B cell (primary cell): ENCODE results near the gene HDGFL2. TPM values are rescaled to one million over a fixed set of nuclear protein-coding genes. Genes with fewer than 3 reads are reported as not detected.

Experiments
- ATAC-seq: fragments of 200-7000 bp; cut with Tn5 transposase; one replicate; pipeline ENCODE4 v1.10.0; 2021; ENCODE audit warnings: low read depth, mild to moderate bottlenecking, moderate number of reproducible peaks, moderate library complexity
- CTCF ChIA-PET: fragments of 350-600 bp; sonication (Branson Sonifier 250); formaldehyde crosslinking; loops from one replicate; lab custom pipeline; 2021; ENCODE audit warnings: antibody characterized with exemption, inconsistent platforms; lab: Charles Lee
- POLR2A ChIA-PET: fragments of 350-600 bp; sonication (Branson Sonifier 250); formaldehyde crosslinking; loops from one replicate; lab custom pipeline; 2021; ENCODE audit warnings: antibody characterized with exemption; lab: Charles Lee
- DNase-seq: peaks from one replicate; pipeline ENCODE4 v3.0.0; 2013
- H2AFZ ChIP-seq: 2 replicates; pipeline ENCODE4 v1.6.1; 2012; ENCODE audit warnings: mild to moderate bottlenecking, low read depth, low read length; ENCODE audit not compliant: insufficient read depth, poor library complexity, severe bottlenecking
- H3K27ac ChIP-seq, 2 donors: 1 replicate in 1 of 2; 2 replicates in 1 of 2; pipeline ENCODE4 v1.5.1; 2012 to 2013; ENCODE audit warnings: low read length in 2 of 2, mild to moderate bottlenecking in 2 of 2, moderate library complexity in 1 of 2
- H3K27me3 ChIP-seq, 4 experiments: fragments of 200-600 bp in 1 of 4; sonication (generic) in 1 of 4; replicated peaks in 1 of 4; 1 replicate in 2 of 4; 2 replicates in 2 of 4; pipeline versions ENCODE4 v1.6.1 to v1.7.0; 2013 to 2016; ENCODE audit warnings: low read length in 3 of 4, mild to moderate bottlenecking in 2 of 4, mixed read lengths in 1 of 4, moderate library complexity in 1 of 4; ENCODE audit not compliant: insufficient read depth in 4 of 4, control insufficient read depth in 3 of 4; ENCODE audit errors: control extremely low read depth in 1 of 4
- H3K36me3 ChIP-seq, 2 experiments: replicated peaks in 1 of 2; 1 replicate in 1 of 2; 2 replicates in 1 of 2; pipeline versions ENCODE4 v1.6.1 to v1.7.1; 2013; ENCODE audit warnings: low read length in 1 of 2; ENCODE audit not compliant: insufficient read depth in 2 of 2, control insufficient read depth in 1 of 2; ENCODE audit errors: control extremely low read depth in 1 of 2, extremely low read depth in 1 of 2
- H3K4me1 ChIP-seq, 2 donors: fragments of 200-600 bp in 1 of 2; sonication (generic) in 1 of 2; 1 replicate in 1 of 2; 2 replicates in 1 of 2; pipeline versions ENCODE4 v1.5.1 to v1.6.1; 2013 to 2017; ENCODE audit warnings: low read length in 2 of 2; ENCODE audit not compliant: control insufficient read depth in 2 of 2, insufficient read depth in 2 of 2
- H3K4me2 ChIP-seq: replicated peaks from 2 replicates; pipeline ENCODE3; 2012; ENCODE audit warnings: mild to moderate bottlenecking, low read depth, low read length; ENCODE audit not compliant: poor library complexity, severe bottlenecking
- H3K4me3 ChIP-seq, 5 experiments: fragments of 200-600 bp in 1 of 5; sonication (generic) in 1 of 5; 1 replicate in 3 of 5; 2 replicates in 2 of 5; pipeline versions ENCODE4 v1.5.1 to v1.7.0; 2011 to 2016; ENCODE audit warnings: low read length in 4 of 5, mild to moderate bottlenecking in 4 of 5, low read depth in 2 of 5, control low read depth in 1 of 5, moderate library complexity in 1 of 5; ENCODE audit not compliant: insufficient read depth in 1 of 5; ENCODE audit errors: control extremely low read depth in 1 of 5, extremely low read depth in 1 of 5
- H3K79me2 ChIP-seq: fragments of 200-600 bp; sonication (generic); one replicate; pipeline ENCODE4 v1.6.0; 2016; ENCODE audit warnings: low read length; ENCODE audit not compliant: control insufficient read depth, insufficient read depth
- H3K9ac ChIP-seq: fragments of 200-600 bp; sonication (generic); 2 replicates; pipeline ENCODE4 v1.6.1; 2017; ENCODE audit warnings: mild to moderate bottlenecking, low read length, moderate library complexity
- H3K9me3 ChIP-seq, 3 donors: one replicate each; pipeline versions ENCODE4 v1.6.1 to v1.7.1; 2013; ENCODE audit warnings: low read length in 2 of 3; ENCODE audit not compliant: control insufficient read depth in 2 of 3, insufficient read depth in 1 of 3; ENCODE audit errors: control extremely low read depth in 1 of 3
- H4K20me1 ChIP-seq: 2 replicates; pipeline ENCODE4 v1.6.0; 2012; ENCODE audit warnings: mild to moderate bottlenecking, low read length; ENCODE audit not compliant: insufficient read depth, control insufficient read depth, poor library complexity, severe bottlenecking
- H3K27ac Mint-ChIP-seq: one replicate; pipeline ENCODE4 v1.8.0; 2021; ENCODE audit warnings: mixed read lengths
- H3K27me3 Mint-ChIP-seq: one replicate; pipeline ENCODE4 v1.8.0; 2021; ENCODE audit warnings: mixed read lengths
- H3K4me1 Mint-ChIP-seq: one replicate; pipeline ENCODE4 v1.8.0; 2021; ENCODE audit warnings: mixed read lengths
- H3K4me3 Mint-ChIP-seq: one replicate; pipeline ENCODE4 v1.8.0; 2021; ENCODE audit warnings: mixed read lengths
- H3K9me3 Mint-ChIP-seq: one replicate; pipeline ENCODE4 v1.8.0; 2022; ENCODE audit warnings: mixed read lengths; ENCODE audit not compliant: insufficient read depth
- EZH2 ChIP-seq: IDR thresholded peaks from 2 replicates; pipeline ENCODE4 v1.6.1; 2012; ENCODE audit warnings: borderline replicate concordance, low read depth, mild to moderate bottlenecking, moderate library complexity, low read length; ENCODE audit not compliant: insufficient read depth, poor library complexity, severe bottlenecking
- WGBS: methylation state at CpG from one replicate; pipeline ENCODE4 v1.1.5; 2013; ENCODE audit warnings: missing lambda C conversion rate; ENCODE audit not compliant: insufficient coverage; 5-methylcytosine and 5-hydroxymethylcytosine counted together
- intact Hi-C: fragments of 100-400 bp; cut with micrococcal nuclease; formaldehyde crosslinking; loops from one replicate; pipeline ENCODE4 v1.10.0; 2022
- polyA plus RNA-seq: library from polyadenylated mRNA; depleted of rRNA; stranded (reverse); fragments of >200 nt; gene quantifications from 2 replicates; pipeline ENCODE4 v1.2.3, GENCODE V29; 2012
- total RNA-seq, 2 donors: library from RNA; stranded (reverse); fragments of 120-200 nt in 1 of 2; gene quantifications; 1 replicate in 1 of 2; 2 replicates in 1 of 2; pipeline versions ENCODE4 v1.2.3 to v1.2.4, GENCODE V29; 2013 to 2022
- TF ChIP-seq, protein P1 (sequence below): fragments of 200-600 bp; IDR thresholded peaks from one replicate; pipeline ENCODE4 v1.8.0; 2022; ENCODE audit warnings: antibody characterized with exemption, mild to moderate bottlenecking

The HDGFL2 gene
- total and polyA plus RNA-seq, 2 donors (not counting 1 experiment from before 2014, with no cell fraction given) = 18.4 to 49.9 TPM

DNA sequence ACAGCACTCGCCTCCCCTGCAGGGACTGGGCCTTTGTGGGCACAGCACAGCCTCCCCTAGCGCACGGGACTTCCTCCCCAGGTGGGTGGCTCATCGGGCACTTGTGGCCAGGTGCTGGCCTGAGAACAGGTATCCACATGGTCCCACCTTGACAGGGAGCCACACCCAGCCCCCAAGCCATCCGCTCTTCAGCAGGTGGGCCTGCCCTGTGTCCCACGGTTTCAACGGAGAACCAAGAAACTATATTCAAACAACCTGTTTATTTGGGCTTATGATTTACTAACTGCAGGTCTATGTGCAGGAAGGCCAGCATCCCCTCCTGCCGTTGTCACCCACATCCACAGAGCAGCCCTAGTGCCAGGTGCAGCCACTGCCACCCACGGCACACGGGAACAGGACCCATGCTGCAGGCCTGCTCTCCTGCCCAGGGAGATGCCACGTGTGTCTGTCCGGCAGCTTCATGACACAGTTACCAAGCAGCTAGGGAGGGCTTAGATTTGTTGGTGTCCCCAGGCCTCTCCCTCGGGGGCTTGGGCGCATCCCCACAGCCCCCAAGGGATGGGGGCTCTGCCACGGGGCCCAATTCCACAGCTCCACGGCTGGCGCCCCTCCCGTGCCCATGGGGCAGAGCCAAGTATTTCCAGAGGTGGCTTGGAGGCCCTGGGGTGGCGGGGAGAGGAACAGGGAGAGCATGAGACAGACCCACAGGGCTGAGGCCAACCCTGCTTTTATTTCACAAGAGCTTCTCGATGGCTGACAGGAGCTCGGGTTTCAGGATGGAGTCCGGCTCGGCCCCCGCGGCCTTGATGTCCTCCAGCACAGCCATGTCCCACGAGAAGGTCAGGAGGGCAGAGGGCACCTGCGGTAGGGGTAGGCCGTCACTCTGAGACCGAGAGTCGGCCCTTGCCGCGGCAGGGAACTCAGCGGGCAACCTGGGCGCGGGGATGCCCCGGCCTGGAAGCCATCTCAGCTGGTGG is 27.0 kb upstream of the HDGFL2 start:
- peaks cover 6% of the 10 kb centered on the region for H4K20me1 ChIP-seq
- intact Hi-C loops = no loop called here
- no peaks in the 10 kb centered on the region for H3K27me3 ChIP-seq
- DNase-seq (peak; percentile 10), ATAC-seq (no peak)
- H3K9ac ChIP-seq = no peak overlapping the region
- TF ChIP-seq EZH2 = no peak
- TF ChIP-seq, protein P1, sequence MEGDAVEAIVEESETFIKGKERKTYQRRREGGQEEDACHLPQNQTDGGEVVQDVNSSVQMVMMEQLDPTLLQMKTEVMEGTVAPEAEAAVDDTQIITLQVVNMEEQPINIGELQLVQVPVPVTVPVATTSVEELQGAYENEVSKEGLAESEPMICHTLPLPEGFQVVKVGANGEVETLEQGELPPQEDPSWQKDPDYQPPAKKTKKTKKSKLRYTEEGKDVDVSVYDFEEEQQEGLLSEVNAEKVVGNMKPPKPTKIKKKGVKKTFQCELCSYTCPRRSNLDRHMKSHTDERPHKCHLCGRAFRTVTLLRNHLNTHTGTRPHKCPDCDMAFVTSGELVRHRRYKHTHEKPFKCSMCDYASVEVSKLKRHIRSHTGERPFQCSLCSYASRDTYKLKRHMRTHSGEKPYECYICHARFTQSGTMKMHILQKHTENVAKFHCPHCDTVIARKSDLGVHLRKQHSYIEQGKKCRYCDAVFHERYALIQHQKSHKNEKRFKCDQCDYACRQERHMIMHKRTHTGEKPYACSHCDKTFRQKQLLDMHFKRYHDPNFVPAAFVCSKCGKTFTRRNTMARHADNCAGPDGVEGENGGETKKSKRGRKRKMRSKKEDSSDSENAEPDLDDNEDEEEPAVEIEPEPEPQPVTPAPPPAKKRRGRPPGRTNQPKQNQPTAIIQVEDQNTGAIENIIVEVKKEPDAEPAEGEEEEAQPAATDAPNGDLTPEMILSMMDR = no peak
- peaks cover 0 to 56% of the 10 kb centered on the region in 2 experiments for H3K36me3 ChIP-seq
- ChIA-PET POLR2A (no interaction called here), CTCF (no interaction called here)
- H3K9me3 Mint-ChIP-seq = no peaks in the 10 kb centered on the region
- no peak overlapping the region for H3K4me3 Mint-ChIP-seq
- H3K4me3 ChIP-seq = no peak overlapping the region
- no peaks in the 10 kb centered on the region for H3K27me3 Mint-ChIP-seq
- no peaks in the 10 kb centered on the region for H3K9me3 ChIP-seq
- peak overlapping the region; percentile 63 for H3K27ac Mint-ChIP-seq
- 91% methylated on average over 36 of the region's 36 CpGs for WGBS
- no peaks in the 10 kb centered on the region for H3K79me2 ChIP-seq
- H3K4me1 ChIP-seq = peaks cover 8 to 13% of the 10 kb centered on the region in 2 donors
- H3K4me1 Mint-ChIP-seq = peaks cover 14% of the 10 kb centered on the region
- no peak overlapping the region for H3K27ac ChIP-seq
- no peak overlapping the region for H3K4me2 ChIP-seq
- H2AFZ ChIP-seq = no peak overlapping the region
